Measurements from ENCODE around the gene PHYH.

The PHYH gene

DNA sequence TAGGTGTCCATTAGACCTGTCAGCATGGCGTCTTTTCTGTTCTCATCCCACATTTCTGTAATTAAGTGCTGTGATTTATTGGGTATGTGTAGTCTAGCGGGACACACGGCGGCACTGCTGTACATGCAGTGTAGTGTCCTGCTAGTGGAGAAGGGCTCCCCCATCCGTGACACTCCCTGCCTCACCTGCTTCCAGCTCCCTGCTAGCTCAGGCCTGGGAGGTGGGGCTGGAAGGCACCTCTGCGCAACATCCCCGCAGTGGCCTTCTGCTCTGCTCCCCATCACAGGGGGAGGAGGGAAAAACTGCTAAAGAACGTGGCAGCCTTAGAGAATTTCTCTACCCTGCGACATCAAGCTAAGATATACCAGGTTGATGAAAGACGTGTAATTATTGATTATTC lies 28.7 kb upstream of the PHYH start:
- H3K18ac ChIP-seq (ENCODE audit: low read depth in 1 of 2, low read length in 2 of 2), result no peak overlapping the region
- H4K91ac ChIP-seq (ENCODE audit: low read length), result no peak overlapping the region
- H3K9me3 ChIP-seq (ENCODE audit: control insufficient read depth, low read length), result no peaks in the 10 kb centered on the region
- peaks cover 28 to 89% of the 10 kb centered on the region in 2 experiments for H3K36me3 ChIP-seq (ENCODE audit: control insufficient read depth in 1 of 2, insufficient read depth in 2 of 2, low read depth in 1 of 2, low read length in 2 of 2)
- H3K4ac ChIP-seq (ENCODE audit: low read depth in 1 of 2, low read length in 2 of 2), result no peak overlapping the region
- no peak overlapping the region for H3K4me2 ChIP-seq (ENCODE audit: low read length, poor library complexity, severe bottlenecking)
- no peak overlapping the region for H2BK12ac ChIP-seq (ENCODE audit: low read length in 2 of 2)
- no peaks in the 10 kb centered on the region for H3K27me3 ChIP-seq (ENCODE audit: control insufficient read depth in 1 of 2, insufficient read depth in 1 of 2, low read length in 2 of 2)
- H2BK5ac ChIP-seq (ENCODE audit: low read depth, low read length, poor library complexity, severe bottlenecking), result no peak overlapping the region
- H2AFZ ChIP-seq (ENCODE audit: low read depth, low read length), result no peak overlapping the region
- no peak overlapping the region for H2AK5ac ChIP-seq (ENCODE audit: low read length, severe bottlenecking)
- H3K9ac ChIP-seq (ENCODE audit: low read length), result no peak overlapping the region
- peaks cover 1% of the 10 kb centered on the region for H3K4me1 ChIP-seq (ENCODE audit: control insufficient read depth, insufficient read depth, low read depth, low read length)
- H3K4me3 ChIP-seq (ENCODE audit: insufficient read depth in 1 of 2, low read depth in 1 of 2, low read length in 2 of 2), result no peak overlapping the region
- no peak overlapping the region for H4K8ac ChIP-seq (ENCODE audit: low read length)
- DNase-seq, result no peak
- H3K14ac ChIP-seq (ENCODE audit: low read length in 2 of 2), result no peak overlapping the region
- H3K27ac ChIP-seq (ENCODE audit: low read length, poor library complexity, severe bottlenecking), result no peak overlapping the region
- no peak overlapping the region for H2BK120ac ChIP-seq (ENCODE audit: low read depth, low read length)
- 100% methylated on average over 4 of the region's 10 CpGs for WGBS
- H2BK15ac ChIP-seq (ENCODE audit: low read depth, poor library complexity, severe bottlenecking), result no peak overlapping the region
- H3K79me1 ChIP-seq (replicated peaks; ENCODE audit: low read length, poor library complexity, severe bottlenecking), result peaks cover 13% of the 10 kb centered on the region
- H3K23ac ChIP-seq (ENCODE audit: low read length in 2 of 2), result no peak overlapping the region

DNA sequence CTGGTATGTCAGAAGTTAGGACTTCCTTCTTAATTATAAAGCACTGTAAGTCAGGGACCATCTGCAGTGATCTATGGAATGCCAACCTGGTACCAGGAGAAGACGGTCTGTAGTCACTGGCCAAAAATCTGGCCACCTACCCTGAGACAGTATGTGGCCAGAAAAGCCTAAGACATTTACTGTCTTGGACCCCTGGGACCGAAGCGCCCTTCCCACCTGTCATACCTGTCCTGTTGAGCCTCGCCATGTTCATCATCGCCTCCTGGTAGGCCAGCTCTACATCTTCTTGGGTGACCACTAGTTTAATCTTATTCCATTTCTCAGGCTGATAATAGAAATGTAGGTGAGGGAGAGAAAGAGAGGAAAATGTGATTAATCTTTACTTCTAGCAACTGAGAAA lies 28.3 kb upstream of the PHYH start:
- H3K27ac ChIP-seq (ENCODE audit: low read length, poor library complexity, severe bottlenecking), result no peak overlapping the region
- H2BK15ac ChIP-seq (ENCODE audit: low read depth, poor library complexity, severe bottlenecking), result no peak overlapping the region
- H3K9ac ChIP-seq (ENCODE audit: low read length), result no peak overlapping the region
- H2BK12ac ChIP-seq (ENCODE audit: low read length in 2 of 2), result no peak overlapping the region
- no peak overlapping the region for H2AK5ac ChIP-seq (ENCODE audit: low read length, severe bottlenecking)
- no peaks in the 10 kb centered on the region for H3K9me3 ChIP-seq (ENCODE audit: control insufficient read depth, low read length)
- peaks cover 1% of the 10 kb centered on the region for H3K4me1 ChIP-seq (ENCODE audit: control insufficient read depth, insufficient read depth, low read depth, low read length)
- DNase-seq, result no peak
- peaks cover 13% of the 10 kb centered on the region for H3K79me1 ChIP-seq (replicated peaks; ENCODE audit: low read length, poor library complexity, severe bottlenecking)
- no peaks in the 10 kb centered on the region for H3K27me3 ChIP-seq (ENCODE audit: control insufficient read depth in 1 of 2, insufficient read depth in 1 of 2, low read length in 2 of 2)
- no peak overlapping the region for H2AFZ ChIP-seq (ENCODE audit: low read depth, low read length)
- H2BK5ac ChIP-seq (ENCODE audit: low read depth, low read length, poor library complexity, severe bottlenecking), result no peak overlapping the region
- no peak overlapping the region for H3K4ac ChIP-seq (ENCODE audit: low read depth in 1 of 2, low read length in 2 of 2)
- no peak overlapping the region for H3K4me3 ChIP-seq (ENCODE audit: insufficient read depth in 1 of 2, low read depth in 1 of 2, low read length in 2 of 2)
- 96% methylated on average over 5 of the region's 5 CpGs for WGBS
- no peak overlapping the region for H3K18ac ChIP-seq (ENCODE audit: low read depth in 1 of 2, low read length in 2 of 2)
- no peak overlapping the region for H4K91ac ChIP-seq (ENCODE audit: low read length)
- no peak overlapping the region for H2BK120ac ChIP-seq (ENCODE audit: low read depth, low read length)
- H3K4me2 ChIP-seq (ENCODE audit: low read length, poor library complexity, severe bottlenecking), result no peak overlapping the region
- H3K36me3 ChIP-seq (ENCODE audit: control insufficient read depth in 1 of 2, insufficient read depth in 2 of 2, low read depth in 1 of 2, low read length in 2 of 2), result peaks cover 28 to 85% of the 10 kb centered on the region in 2 experiments
- no peak overlapping the region for H3K14ac ChIP-seq (ENCODE audit: low read length in 2 of 2)
- no peak overlapping the region for H4K8ac ChIP-seq (ENCODE audit: low read length)
- H3K23ac ChIP-seq (ENCODE audit: low read length in 2 of 2), result no peak overlapping the region

DNA sequence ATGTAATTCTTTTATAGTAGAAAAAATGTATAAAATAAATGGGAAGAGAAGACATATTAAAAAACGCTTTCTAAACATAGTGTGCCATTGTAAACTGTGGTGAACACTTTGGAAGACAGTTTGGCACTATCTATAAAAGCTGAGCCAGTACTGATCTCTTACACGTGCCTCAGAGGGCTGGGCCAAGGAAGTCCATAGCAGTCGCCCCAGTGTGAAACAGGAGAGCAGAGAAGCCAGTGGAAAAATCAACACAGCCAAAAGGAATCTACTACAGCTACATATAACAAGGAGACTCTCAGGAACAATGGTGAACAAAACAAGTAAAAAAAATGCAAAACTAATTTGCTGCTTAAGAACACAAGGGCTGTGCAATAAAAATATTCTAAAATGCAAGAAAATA lies 27.7 kb upstream of the PHYH start:
- no peak overlapping the region for H3K18ac ChIP-seq (ENCODE audit: low read depth in 1 of 2, low read length in 2 of 2)
- H2BK15ac ChIP-seq (ENCODE audit: low read depth, poor library complexity, severe bottlenecking), result no peak overlapping the region
- no peak overlapping the region for H3K23ac ChIP-seq (ENCODE audit: low read length in 2 of 2)
- no peak overlapping the region for H4K8ac ChIP-seq (ENCODE audit: low read length)
- H3K9me3 ChIP-seq (ENCODE audit: control insufficient read depth, low read length), result no peaks in the 10 kb centered on the region
- no peak overlapping the region for H2BK120ac ChIP-seq (ENCODE audit: low read depth, low read length)
- H2AFZ ChIP-seq (ENCODE audit: low read depth, low read length), result no peak overlapping the region
- peaks cover 31 to 86% of the 10 kb centered on the region in 2 experiments for H3K36me3 ChIP-seq (ENCODE audit: control insufficient read depth in 1 of 2, insufficient read depth in 2 of 2, low read depth in 1 of 2, low read length in 2 of 2)
- peaks cover 13% of the 10 kb centered on the region for H3K79me1 ChIP-seq (replicated peaks; ENCODE audit: low read length, poor library complexity, severe bottlenecking)
- H3K4me1 ChIP-seq (ENCODE audit: control insufficient read depth, insufficient read depth, low read depth, low read length), result peaks cover 1% of the 10 kb centered on the region
- H3K4me2 ChIP-seq (ENCODE audit: low read length, poor library complexity, severe bottlenecking), result no peak overlapping the region
- no peak overlapping the region for H2AK5ac ChIP-seq (ENCODE audit: low read length, severe bottlenecking)
- H4K91ac ChIP-seq (ENCODE audit: low read length), result no peak overlapping the region
- 91% methylated on average over 3 of the region's 3 CpGs for WGBS
- H2BK5ac ChIP-seq (ENCODE audit: low read depth, low read length, poor library complexity, severe bottlenecking), result no peak overlapping the region
- H3K14ac ChIP-seq (ENCODE audit: low read length in 2 of 2), result no peak overlapping the region
- no peak overlapping the region for H3K27ac ChIP-seq (ENCODE audit: low read length, poor library complexity, severe bottlenecking)
- no peak overlapping the region for H2BK12ac ChIP-seq (ENCODE audit: low read length in 2 of 2)
- H3K27me3 ChIP-seq (ENCODE audit: control insufficient read depth in 1 of 2, insufficient read depth in 1 of 2, low read length in 2 of 2), result no peaks in the 10 kb centered on the region
- H3K4ac ChIP-seq (ENCODE audit: low read depth in 1 of 2, low read length in 2 of 2), result no peak overlapping the region
- H3K9ac ChIP-seq (ENCODE audit: low read length), result no peak overlapping the region
- no peak overlapping the region for H3K4me3 ChIP-seq (ENCODE audit: insufficient read depth in 1 of 2, low read depth in 1 of 2, low read length in 2 of 2)
- DNase-seq, result no peak

DNA sequence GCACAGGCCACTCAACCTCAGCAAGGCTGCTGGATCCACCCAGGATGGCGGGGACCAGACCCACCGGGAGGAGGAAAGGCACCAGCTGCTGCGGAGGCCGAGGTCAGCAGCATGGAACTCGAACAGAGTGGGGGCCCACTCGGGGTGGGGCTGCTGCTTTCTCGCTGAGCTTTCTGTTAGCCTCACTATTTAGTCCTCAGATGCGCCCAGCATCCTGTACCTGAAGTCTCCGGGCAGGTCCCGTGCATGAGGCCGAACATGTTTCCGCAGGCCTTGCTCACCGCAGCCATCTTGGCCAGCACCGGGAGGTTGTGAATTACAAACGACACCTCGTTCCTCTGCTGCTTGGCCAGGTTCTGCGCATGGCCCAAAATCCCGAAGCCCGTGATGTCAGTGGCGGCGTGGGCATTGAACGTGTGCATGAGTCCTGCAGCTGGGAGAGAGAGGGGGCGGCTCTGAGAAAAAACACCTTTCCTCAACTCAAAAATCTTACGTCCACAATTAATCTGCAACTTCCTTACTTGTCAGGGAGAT lies 22.8 kb upstream of the PHYH start:
- Histone ChIP-seq H3K9me3 (ENCODE audit: control insufficient read depth, low read length) (no peaks in the 10 kb centered on the region), H2AFZ (ENCODE audit: low read depth, low read length) (no peak overlapping the region), H2AK5ac (ENCODE audit: low read length, severe bottlenecking) (no peak overlapping the region), H3K27ac (ENCODE audit: low read length, poor library complexity, severe bottlenecking) (no peak overlapping the region), H3K9ac (ENCODE audit: low read length) (no peak overlapping the region), H2BK12ac (ENCODE audit: low read length in 2 of 2) (no peak overlapping the region), H3K36me3 (ENCODE audit: control insufficient read depth in 1 of 2, insufficient read depth in 2 of 2, low read depth in 1 of 2, low read length in 2 of 2) (peaks cover 49 to 74% of the 10 kb centered on the region in 2 experiments), H3K18ac (ENCODE audit: low read depth in 1 of 2, low read length in 2 of 2) (no peak overlapping the region), H3K4me3 (ENCODE audit: insufficient read depth in 1 of 2, low read depth in 1 of 2, low read length in 2 of 2) (no peak overlapping the region), H2BK15ac (ENCODE audit: low read depth, poor library complexity, severe bottlenecking) (no peak overlapping the region), H3K4me2 (ENCODE audit: low read length, poor library complexity, severe bottlenecking) (no peak overlapping the region), H3K14ac (ENCODE audit: low read length in 2 of 2) (no peak overlapping the region), H3K27me3 (ENCODE audit: control insufficient read depth in 1 of 2, insufficient read depth in 1 of 2, low read length in 2 of 2) (no peaks in the 10 kb centered on the region), H2BK5ac (ENCODE audit: low read depth, low read length, poor library complexity, severe bottlenecking) (no peak overlapping the region), H2BK120ac (ENCODE audit: low read depth, low read length) (no peak overlapping the region), H3K79me1 (replicated peaks; ENCODE audit: low read length, poor library complexity, severe bottlenecking) (peaks cover 8% of the 10 kb centered on the region), H3K4ac (ENCODE audit: low read depth in 1 of 2, low read length in 2 of 2) (no peak overlapping the region), H4K91ac (ENCODE audit: low read length) (no peak overlapping the region), H3K4me1 (ENCODE audit: control insufficient read depth, insufficient read depth, low read depth, low read length) (no peaks in the 10 kb centered on the region), H3K23ac (ENCODE audit: low read length in 2 of 2) (no peak overlapping the region), H4K8ac (ENCODE audit: low read length) (no peak overlapping the region)
- 98% methylated on average over 24 of the region's 24 CpGs for WGBS
- no peak for DNase-seq
